ENCODE measurements around the gene PARM1.
A peak's percentile ranks its signal among the peaks of the same experiment; 100 is the strongest.

Gene PARM1

GRCh38 chr4:74932832-74933561 lies at the start of gene PARM1:
TSS of gene PARM1 (plus strand) at chr4:74933116. CDS start at chr4:74933328, 212 bp downstream.
- peak; percentile 67 for DNase-seq

- DNase-seq, result no peak
Measured at GRCh38 chr4:74884266-74884665, 48.6 kb upstream of the PARM1 start.

- DNase-seq, result peak; percentile 8
Measured at GRCh38 chr4:74886484-74886883, 46.4 kb upstream of the PARM1 start.

GRCh38 chr4:74890341-74890740 lies 42.6 kb upstream of the PARM1 start:
- peak; percentile 17 for DNase-seq

- no peak for DNase-seq
Measured at GRCh38 chr4:74891037-74891436, 41.9 kb upstream of the PARM1 start.

- DNase-seq, result no peak
Measured at GRCh38 chr4:74893171-74893570, 39.7 kb upstream of the PARM1 start.

GRCh38 chr4:74896595-74896994 lies 36.3 kb upstream of the PARM1 start:
- no peak for DNase-seq

- DNase-seq, result no peak
Measured at GRCh38 chr4:74897386-74897785, 35.5 kb upstream of the PARM1 start.

- no peak for DNase-seq
Measured at GRCh38 chr4:74900862-74901261, 32.1 kb upstream of the PARM1 start.

- no peak for DNase-seq
Measured at GRCh38 chr4:74904509-74905065, 28.3 kb upstream of the PARM1 start.

- no peak for DNase-seq
Measured at GRCh38 chr4:74906771-74907170, 26.1 kb upstream of the PARM1 start.

GRCh38 chr4:74919783-74920182 lies 13.1 kb upstream of the PARM1 start:
- no peak for DNase-seq

GRCh38 chr4:74920704-74921103 lies 12.2 kb upstream of the PARM1 start:
- DNase-seq, result no peak

- no peak for DNase-seq
Measured at GRCh38 chr4:74921490-74921889, 11.4 kb upstream of the PARM1 start.

- no peak for DNase-seq
Measured at GRCh38 chr4:74926007-74926406, 6.9 kb upstream of the PARM1 start.

- DNase-seq, result no peak
Measured at GRCh38 chr4:74930162-74930561, 2.8 kb upstream of the PARM1 start.

GRCh38 chr4:74931376-74931775 lies 1.5 kb upstream of the PARM1 start:
- no peak for DNase-seq

- no peak for DNase-seq
Measured at GRCh38 chr4:74932010-74932409, 906 bp upstream of the PARM1 start.

- DNase-seq, result peak; percentile 7
Measured at GRCh38 chr4:74933562-74934015, 673 bp downstream of the PARM1 start.

- peak; percentile 8 for DNase-seq
Measured at GRCh38 chr4:74934016-74934831, 1.3 kb downstream of the PARM1 start.

GRCh38 chr4:74934888-74935287 lies 2.0 kb downstream of the PARM1 start:
- peak; percentile 16 for DNase-seq

GRCh38 chr4:74941123-74941522 lies 8.2 kb downstream of the PARM1 start:
- no peak for DNase-seq

- no peak for DNase-seq
Measured at GRCh38 chr4:74942251-74942917, 9.5 kb downstream of the PARM1 start.
